ENCODE data around the gene HS6ST3. TPM values are rescaled to one million over a fixed set of nuclear protein-coding genes. Genes with fewer than 3 reads are reported as not detected.

HS6ST3 gene
- total RNA-seq, 1 experiment from 2014 or later: 1.2 TPM

- Mint-ChIP-seq H3K27ac (no peak overlapping the region), H3K9me3 (no peaks in the 10 kb centered on the region), H3K27me3 (ENCODE audit: low read depth) (no peaks in the 10 kb centered on the region), H3K36me3 (0 out of 2 replicates have a peak, but pooled peaks cover 3% of the 10 kb centered on the region), H3K4me1 (peaks cover 15% of the 10 kb centered on the region), H3K4me3 (no peak overlapping the region)
- ChIA-PET CTCF (no interaction called here), POLR2A (no interaction called here)
- no peak for TF ChIP-seq ZNF671 (CRISPR knock-in tag; IDR thresholded peaks at IDR 0.05)
- DNase-seq (ENCODE audit: low spot score) (no peak), ATAC-seq (no peak)
These were observed 360.6 kb downstream of the HS6ST3 start for GRCh38 chr13:96450326-96451020.

- Mint-ChIP-seq H3K36me3 (no peaks in the 10 kb centered on the region), H3K9me3 (no peaks in the 10 kb centered on the region), H3K4me1 (peaks cover 15% of the 10 kb centered on the region), H3K27me3 (ENCODE audit: low read depth) (no peaks in the 10 kb centered on the region), H3K4me3 (no peak overlapping the region), H3K27ac (no peak overlapping the region)
- TF ChIP-seq GTF2I (CRISPR knock-in tag; conservative IDR thresholded peaks at IDR 0.05): no peak
- POLR2A ChIA-PET: no interaction called here
- CTCF ChIA-PET: no interaction called here
- DNase-seq (ENCODE audit: low spot score) (no peak), ATAC-seq (no peak)
These were observed 364.6 kb downstream of the HS6ST3 start for GRCh38 chr13:96454466-96454865.

DNA sequence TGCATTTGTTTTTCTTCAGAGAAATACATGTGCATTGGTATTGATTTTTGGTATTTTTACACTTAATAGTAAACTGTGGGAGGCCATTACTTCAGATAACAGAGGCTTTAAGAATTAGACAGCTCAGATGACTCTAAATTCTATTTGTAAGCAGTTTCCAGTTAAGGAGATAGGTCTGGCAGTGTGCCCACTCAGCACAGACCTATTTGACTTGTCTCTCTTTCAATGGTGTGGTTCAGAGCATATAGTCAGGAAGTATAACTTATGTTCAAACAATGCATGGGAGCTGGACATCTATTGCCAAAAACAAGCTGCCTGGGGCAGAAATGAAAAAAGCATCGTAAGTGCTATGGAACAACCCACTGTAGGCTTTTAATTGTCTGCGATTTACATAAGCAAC lies 370.7 kb downstream of the HS6ST3 start:
- TF ChIP-seq, protein P1, sequence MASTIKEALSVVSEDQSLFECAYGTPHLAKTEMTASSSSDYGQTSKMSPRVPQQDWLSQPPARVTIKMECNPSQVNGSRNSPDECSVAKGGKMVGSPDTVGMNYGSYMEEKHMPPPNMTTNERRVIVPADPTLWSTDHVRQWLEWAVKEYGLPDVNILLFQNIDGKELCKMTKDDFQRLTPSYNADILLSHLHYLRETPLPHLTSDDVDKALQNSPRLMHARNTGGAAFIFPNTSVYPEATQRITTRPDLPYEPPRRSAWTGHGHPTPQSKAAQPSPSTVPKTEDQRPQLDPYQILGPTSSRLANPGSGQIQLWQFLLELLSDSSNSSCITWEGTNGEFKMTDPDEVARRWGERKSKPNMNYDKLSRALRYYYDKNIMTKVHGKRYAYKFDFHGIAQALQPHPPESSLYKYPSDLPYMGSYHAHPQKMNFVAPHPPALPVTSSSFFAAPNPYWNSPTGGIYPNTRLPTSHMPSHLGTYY (CRISPR knock-in tag; IDR thresholded peaks at IDR 0.05): no peak
- TF ChIP-seq EMX1 (CRISPR knock-in tag; IDR thresholded peaks at IDR 0.05) (no peak), ARID4B (CRISPR knock-in tag; IDR thresholded peaks at IDR 0.05; ENCODE audit: borderline replicate concordance) (no peak), TEAD4 (CRISPR knock-in tag; IDR thresholded peaks at IDR 0.05) (no peak), RELA (CRISPR knock-in tag; IDR thresholded peaks at IDR 0.05; ENCODE audit: borderline replicate concordance) (no peak), IRF1 (CRISPR knock-in tag; IDR thresholded peaks at IDR 0.05) (no peak), TCF7 (CRISPR knock-in tag; IDR thresholded peaks at IDR 0.05; ENCODE audit: low read depth) (no peak), RORB (CRISPR knock-in tag; IDR thresholded peaks at IDR 0.05) (no peak), ZNF121 (CRISPR knock-in tag; IDR thresholded peaks at IDR 0.05) (no peak), ZNF219 (CRISPR knock-in tag; IDR thresholded peaks at IDR 0.05; ENCODE audit: borderline replicate concordance) (no peak), FOXK1 (CRISPR knock-in tag; IDR thresholded peaks at IDR 0.05) (no peak), FOXP1 (CRISPR knock-in tag; IDR thresholded peaks at IDR 0.05; ENCODE audit: borderline replicate concordance) (no peak)
- POLR2A ChIA-PET: no interaction called here
- no peaks in the 10 kb centered on the region for H3K36me3 Mint-ChIP-seq
- H3K9me3 Mint-ChIP-seq: peaks cover 4% of the 10 kb centered on the region
- H3K4me3 Mint-ChIP-seq: no peak overlapping the region
- no peak overlapping the region for H3K27ac Mint-ChIP-seq
- no peaks in the 10 kb centered on the region for H3K27me3 Mint-ChIP-seq (ENCODE audit: low read depth)
- DNase-seq (ENCODE audit: low spot score) (no peak), ATAC-seq (no peak)
- CTCF ChIA-PET: no interaction called here
- H3K4me1 Mint-ChIP-seq: no peaks in the 10 kb centered on the region

All from WTC11 (cell line).